Measurements from ENCODE around the gene PABPC1L2B. TPM values are rescaled to one million over a fixed set of nuclear protein-coding genes. Genes with fewer than 3 reads are reported as not detected.
"Not testable (repeated sequence)": the region's sequence is repeated elsewhere in the genome, so short reads cannot be mapped to it uniquely, and the experiment has no call there.

The PABPC1L2B gene
- total and polyA plus RNA-seq, 10 of the 15 experiments (the other 5 are each of a cell fraction or from before 2014, with no cell fraction given) = not detected

DNA sequence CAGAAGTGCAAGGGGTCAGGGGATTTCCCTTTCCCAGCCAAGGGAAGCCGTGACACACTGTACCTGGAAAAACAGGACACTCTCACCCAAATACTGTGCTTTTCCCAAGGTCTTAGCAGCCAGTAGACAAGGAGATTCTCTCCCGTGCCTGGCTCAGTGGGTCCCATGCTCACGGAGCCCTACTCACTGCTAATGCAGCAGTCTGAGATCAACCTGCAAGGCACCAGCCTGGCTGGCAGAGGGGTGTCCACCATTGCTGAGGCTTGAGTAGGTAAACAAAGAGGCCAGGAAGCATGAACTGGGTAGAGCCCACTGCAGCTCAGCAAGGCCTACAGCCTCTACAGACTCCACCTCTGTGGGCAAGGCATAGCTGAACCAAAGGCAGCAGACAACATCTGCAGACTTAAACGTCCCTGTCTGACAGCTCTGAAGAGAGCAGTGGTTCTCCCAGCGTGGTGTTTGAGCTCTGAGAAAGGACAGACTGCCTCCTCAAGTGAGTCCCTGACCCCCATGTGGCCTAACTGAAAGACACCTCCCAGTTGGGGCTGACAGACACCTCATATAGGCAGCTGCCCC, 21.8 kb upstream of the PABPC1L2B start:
- 2% methylated on average over 5 of the region's 5 CpGs for WGBS (ENCODE audit: insufficient coverage, insufficient replicate concordance, low lambda C conversion rate, missing lambda C conversion rate)

DNA sequence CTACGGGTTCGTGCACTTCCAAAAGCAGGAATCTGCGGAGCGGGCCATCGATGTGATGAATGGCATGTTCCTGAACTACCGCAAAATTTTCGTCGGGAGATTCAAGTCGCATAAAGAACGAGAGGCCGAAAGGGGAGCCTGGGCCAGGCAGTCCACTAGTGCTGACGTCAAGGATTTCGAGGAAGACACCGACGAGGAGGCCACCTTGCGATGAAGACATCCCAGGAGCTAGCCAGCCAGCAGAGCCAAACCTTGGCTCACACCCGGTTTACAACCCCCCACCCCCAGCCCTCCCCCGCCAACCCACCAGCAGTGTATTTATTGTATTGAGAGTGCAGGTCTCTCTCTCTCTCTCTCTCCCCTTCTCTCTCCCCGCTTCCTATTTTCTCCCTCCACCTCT, 1.3 kb downstream of the PABPC1L2B start:
- H2AFZ ChIP-seq (ENCODE audit: control insufficient read depth, low read depth, low read length); H3K27ac ChIP-seq (ENCODE audit: control insufficient read depth, insufficient read depth); FAIRE-seq; BruUV-seq (replicated peaks); RAD21 ChIA-PET (ENCODE audit: unreplicated experiment); CTCF ChIA-PET; DNase-seq (ENCODE audit: low read depth, low spot score); H3K9ac ChIP-seq (ENCODE audit: control insufficient read depth, insufficient read depth, low read length); H3K79me2 ChIP-seq (ENCODE audit: control insufficient read depth, insufficient read depth, low read length); SMC1A ChIA-PET (ENCODE audit: uncharacterized antibody, unreplicated experiment); H4K20me1 ChIP-seq (ENCODE audit: control insufficient read depth, insufficient read depth); H3K4me2 ChIP-seq (ENCODE audit: control insufficient read depth, insufficient read depth); H3K27me3 ChIP-seq (replicated peaks in 1 of 2; ENCODE audit: control insufficient read depth in 2 of 2, insufficient read depth in 2 of 2, low read length in 1 of 2); H3K4me1 ChIP-seq (ENCODE audit: control insufficient read depth, insufficient read depth, low read length); H3K36me3 ChIP-seq (ENCODE audit: control insufficient read depth in 2 of 2, insufficient read depth in 2 of 2, low read length in 1 of 2); POLR2A ChIA-PET; H3K9me3 ChIP-seq (replicated peaks; ENCODE audit: control insufficient read depth, insufficient read depth, low read length); in situ Hi-C loops (cut with MboI); intact Hi-C loops (cut with micrococcal nuclease; ENCODE audit: unreplicated experiment); ATAC-seq; H3K4me3 ChIP-seq: not testable (repeated sequence)
- no CpG with 5 or more reads among the region's 19 CpGs for WGBS (ENCODE audit: insufficient coverage, insufficient replicate concordance, low lambda C conversion rate, missing lambda C conversion rate)

More for the DNA sequence above, 21.8 kb upstream of the PABPC1L2B start:
- BruUV-seq (replicated peaks); POLR2A ChIA-PET; H3K36me3 ChIP-seq (ENCODE audit: control insufficient read depth in 2 of 2, insufficient read depth in 2 of 2, low read length in 1 of 2); FAIRE-seq; H3K79me2 ChIP-seq (ENCODE audit: control insufficient read depth, insufficient read depth, low read length); H4K20me1 ChIP-seq (ENCODE audit: control insufficient read depth, insufficient read depth); intact Hi-C loops (cut with micrococcal nuclease; ENCODE audit: unreplicated experiment); DNase-seq (ENCODE audit: low read depth, low spot score); H3K27ac ChIP-seq (ENCODE audit: control insufficient read depth, insufficient read depth); RAD21 ChIA-PET (ENCODE audit: unreplicated experiment); in situ Hi-C loops (cut with MboI); H3K9me3 ChIP-seq (replicated peaks; ENCODE audit: control insufficient read depth, insufficient read depth, low read length); H3K27me3 ChIP-seq (replicated peaks in 1 of 2; ENCODE audit: control insufficient read depth in 2 of 2, insufficient read depth in 2 of 2, low read length in 1 of 2); H3K4me1 ChIP-seq (ENCODE audit: control insufficient read depth, insufficient read depth, low read length); H3K9ac ChIP-seq (ENCODE audit: control insufficient read depth, insufficient read depth, low read length); H3K4me2 ChIP-seq (ENCODE audit: control insufficient read depth, insufficient read depth); H3K4me3 ChIP-seq; ATAC-seq; SMC1A ChIA-PET (ENCODE audit: uncharacterized antibody, unreplicated experiment); H2AFZ ChIP-seq (ENCODE audit: control insufficient read depth, low read depth, low read length); CTCF ChIA-PET: not testable (repeated sequence)
